HG02678 (cell line): ENCODE measurements around the gene ZNF12.
"Not testable (repeated sequence)": the region's sequence is repeated elsewhere in the genome, so short reads cannot be mapped to it uniquely, and the experiment has no call there.

ENCODE experiments used
- ATAC-seq: cut with Tn5 transposase; IDR thresholded peaks from one replicate; pipeline ENCODE4 v1.9.1; 2021; ENCODE audit warnings: mild to moderate bottlenecking, moderate library complexity; ENCODE audit not compliant: unreplicated experiment

The ZNF12 gene

GRCh38 chr7:6691609-6692106 lies 15.1 kb downstream of the ZNF12 start:
- ATAC-seq, result no peak

GRCh38 chr7:6691103-6691502 lies 15.6 kb downstream of the ZNF12 start:
- ATAC-seq, result no peak

- no peak for ATAC-seq
These were observed 26.6 kb downstream of the ZNF12 start for GRCh38 chr7:6680146-6680545.

- ATAC-seq, result no peak
These were observed 30.8 kb downstream of the ZNF12 start for GRCh38 chr7:6675807-6676405.

GRCh38 chr7:6670851-6671250 lies 35.9 kb downstream of the ZNF12 start:
- ATAC-seq, result not testable (repeated sequence)

- ATAC-seq, result no peak
These were observed 48.0 kb downstream of the ZNF12 start for GRCh38 chr7:6658618-6659345.

- ATAC-seq, result no peak
These were observed 50.3 kb downstream of the ZNF12 start for GRCh38 chr7:6656413-6656812.

GRCh38 chr7:6655636-6656385 lies 50.9 kb downstream of the ZNF12 start:
- ATAC-seq, result no peak

GRCh38 chr7:6654842-6655610 lies 51.7 kb downstream of the ZNF12 start:
- ATAC-seq, result no peak

GRCh38 chr7:6654113-6654841 lies 52.5 kb downstream of the ZNF12 start:
- ATAC-seq, result no peak

- ATAC-seq, result no peak
These were observed 53.4 kb downstream of the ZNF12 start for GRCh38 chr7:6653071-6654003.

- ATAC-seq, result no peak
These were observed 54.2 kb downstream of the ZNF12 start for GRCh38 chr7:6652446-6653011.

- no peak for ATAC-seq
These were observed 54.8 kb downstream of the ZNF12 start for GRCh38 chr7:6651851-6652445.

GRCh38 chr7:6650521-6651011 lies 56.2 kb downstream of the ZNF12 start:
- no peak for ATAC-seq

- no peak for ATAC-seq
These were observed 56.7 kb downstream of the ZNF12 start for GRCh38 chr7:6650086-6650485.

GRCh38 chr7:6649241-6649961 lies 57.3 kb downstream of the ZNF12 start:
- no peak for ATAC-seq

GRCh38 chr7:6648815-6649104 lies 58.0 kb downstream of the ZNF12 start:
- ATAC-seq, result no peak
